Measurements from ENCODE around the gene SOCS3.

DNA sequence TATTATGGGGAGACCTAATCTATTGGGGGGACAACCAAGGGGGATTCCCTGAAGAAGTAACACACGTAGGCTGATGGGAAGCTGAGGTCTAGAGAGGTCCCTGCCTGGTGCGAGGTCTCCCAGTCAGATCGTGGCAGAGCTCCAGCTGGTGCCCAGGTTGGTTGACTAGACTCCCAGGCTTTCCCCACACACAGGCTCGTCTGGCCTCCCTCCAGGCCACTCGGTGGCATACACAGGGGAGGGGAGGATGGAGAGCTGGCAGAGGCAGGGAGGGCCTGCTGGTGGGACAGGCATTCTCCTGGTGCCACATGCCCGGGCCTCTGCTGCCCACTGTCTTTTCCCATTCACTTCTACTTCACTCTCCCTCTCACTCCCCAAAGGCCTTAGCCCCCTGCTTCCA, 8.5 kb upstream of the SOCS3 start:
- no peak for TF ChIP-seq GATA2 (IDR thresholded peaks at IDR 0.05; ENCODE audit: low read depth, low read length)
- TF ChIP-seq GATA3 (IDR thresholded peaks at IDR 0.05; ENCODE audit: low read depth, low read length), result no peak

Measured in SH-SY5Y (cell line).